Hematopoietic multipotent progenitor cell treated with erythropoietin and hydrocortisone succinate and interleukin-3 and kit ligand, for 6 days (in vitro differentiated cells): Measurements from ENCODE around the gene KCNMB1.

Experiments used
- DNase-seq: peaks from one replicate; pipeline ENCODE4 v3.0.0-alpha.2; 2015

The KCNMB1 gene

DNA sequence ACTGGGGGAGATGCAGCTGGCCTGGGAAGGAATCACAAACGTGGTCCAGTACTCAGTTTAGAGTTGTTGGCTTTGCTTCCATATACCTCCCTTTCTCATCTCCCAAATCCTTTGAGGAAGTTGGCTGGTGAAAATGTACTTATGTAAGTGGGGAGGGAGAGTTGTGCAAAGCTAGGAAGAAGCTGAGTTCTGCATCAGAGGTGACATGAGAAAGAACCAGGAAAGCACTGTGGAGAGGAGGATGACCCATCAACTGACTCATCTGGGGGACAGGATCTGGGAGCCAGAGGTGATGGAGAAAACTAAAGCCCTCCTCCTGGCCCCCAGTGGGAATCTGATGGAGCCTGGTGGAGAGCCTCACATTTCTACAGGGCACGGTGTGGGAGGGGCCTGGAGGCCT is 16.2 kb downstream of the KCNMB1 start:
- no peak for DNase-seq

GRCh38 chr5:170368586-170368985 is 20.6 kb downstream of the KCNMB1 start:
- DNase-seq = no peak

DNA sequence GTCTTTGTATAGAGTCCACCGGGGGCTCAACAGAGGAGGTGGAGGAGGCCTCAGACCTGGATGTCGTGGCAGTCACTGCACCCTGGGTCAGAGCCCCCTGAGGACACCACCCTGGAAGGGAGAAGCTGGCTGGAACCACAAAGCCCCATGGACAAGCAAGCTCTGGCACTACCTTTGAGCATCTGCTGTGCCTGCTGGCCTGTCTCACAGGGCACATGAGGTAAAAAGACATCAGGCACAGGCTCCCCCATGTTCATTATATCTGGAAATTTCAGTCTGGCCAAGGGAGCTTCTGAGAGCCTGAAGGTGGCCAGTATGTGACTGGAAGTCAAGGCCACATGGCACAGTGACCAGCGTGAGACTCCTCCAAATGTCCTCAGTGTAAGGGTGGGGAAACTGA is 22.9 kb downstream of the KCNMB1 start:
- DNase-seq = no peak

DNA sequence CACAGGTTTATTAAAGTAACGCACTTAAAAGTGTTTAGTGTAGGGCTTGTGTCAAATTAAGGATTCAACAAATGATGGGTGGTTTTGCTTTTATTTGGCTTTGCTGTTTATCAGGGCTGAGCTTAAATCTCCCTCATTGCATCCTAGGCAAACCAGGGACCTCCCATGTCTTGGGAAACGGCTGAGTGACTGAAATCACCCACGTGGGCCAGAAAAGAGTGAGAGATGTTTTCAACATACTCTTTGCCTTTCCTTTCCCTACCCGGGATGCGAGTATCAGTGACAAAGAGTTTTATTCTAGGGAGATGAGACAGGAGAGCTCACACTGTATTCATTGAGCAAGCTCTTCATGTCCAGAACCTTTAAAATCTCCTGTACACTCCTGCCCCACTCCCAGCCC is 23.3 kb downstream of the KCNMB1 start:
- no peak for DNase-seq

DNA sequence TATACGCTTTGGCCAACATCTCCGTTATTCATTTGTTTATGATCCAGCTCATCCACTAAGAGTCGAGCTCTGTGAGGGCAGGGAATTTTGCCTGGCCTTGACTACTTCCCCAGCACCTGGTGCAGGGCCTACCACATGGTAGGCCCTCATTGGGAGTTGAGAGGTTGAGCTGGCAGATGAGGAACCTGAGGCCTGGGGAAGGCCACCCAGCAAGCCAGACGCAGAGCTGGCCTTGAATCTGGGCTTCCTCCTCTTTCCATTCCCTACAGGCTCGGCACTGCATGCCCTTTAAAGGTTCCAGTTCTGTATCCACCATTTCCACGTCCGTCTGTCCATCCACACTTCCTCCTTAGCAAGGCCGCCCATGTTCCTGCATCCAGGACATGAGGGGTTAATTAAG is 24.2 kb downstream of the KCNMB1 start:
- no peak for DNase-seq

GRCh38 chr5:170363671-170364070 is 25.5 kb downstream of the KCNMB1 start:
- peak; percentile 33 for DNase-seq

GRCh38 chr5:170362656-170363055 is 26.5 kb downstream of the KCNMB1 start:
- no peak for DNase-seq

DNA sequence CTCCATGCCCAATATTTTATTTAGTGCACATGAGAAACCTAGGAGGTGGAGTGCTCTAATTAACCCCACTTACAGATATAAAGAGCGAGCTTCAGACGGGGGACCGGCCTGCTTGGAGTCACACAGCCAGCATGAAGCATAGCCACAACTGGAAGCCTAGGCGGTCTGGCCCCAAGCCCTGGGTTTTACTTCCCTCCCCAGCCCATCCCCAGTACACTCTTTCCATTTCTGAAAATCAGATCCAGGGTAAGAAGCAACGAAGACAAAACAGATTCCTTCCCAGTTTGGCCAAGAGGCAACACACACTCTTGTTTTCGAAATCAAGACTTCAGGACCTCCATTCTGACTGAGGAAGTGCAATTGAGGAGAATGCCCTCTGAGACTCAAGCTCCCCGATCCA is 27.1 kb downstream of the KCNMB1 start:
- no peak for DNase-seq

GRCh38 chr5:170361616-170362015 is 27.6 kb downstream of the KCNMB1 start:
- no peak for DNase-seq

- DNase-seq = no peak
These were observed 28.1 kb downstream of the KCNMB1 start for GRCh38 chr5:170361116-170361515.

DNA sequence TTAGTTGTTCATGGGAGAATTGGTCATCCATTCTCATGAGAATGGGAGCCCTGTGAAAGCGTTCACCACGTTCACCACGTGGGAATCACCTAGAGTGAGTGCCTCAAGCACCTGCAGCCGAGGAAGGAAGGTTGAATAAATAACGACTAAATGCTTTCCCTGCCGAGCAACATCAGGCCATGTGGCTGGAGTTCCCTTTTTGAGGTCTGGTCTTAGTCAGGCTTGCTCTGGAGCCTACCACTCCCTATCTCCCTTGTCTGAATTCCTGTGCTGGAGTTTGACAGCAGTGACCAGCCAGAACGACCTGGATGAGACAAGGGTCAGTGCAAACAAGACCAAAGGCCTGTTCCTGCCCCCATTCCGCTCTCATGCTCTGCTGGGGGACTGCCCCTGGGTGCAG is 28.5 kb downstream of the KCNMB1 start:
- peak; percentile 27 for DNase-seq

GRCh38 chr5:170357955-170358444 is 31.2 kb downstream of the KCNMB1 start:
- peak; percentile 77 for DNase-seq

DNA sequence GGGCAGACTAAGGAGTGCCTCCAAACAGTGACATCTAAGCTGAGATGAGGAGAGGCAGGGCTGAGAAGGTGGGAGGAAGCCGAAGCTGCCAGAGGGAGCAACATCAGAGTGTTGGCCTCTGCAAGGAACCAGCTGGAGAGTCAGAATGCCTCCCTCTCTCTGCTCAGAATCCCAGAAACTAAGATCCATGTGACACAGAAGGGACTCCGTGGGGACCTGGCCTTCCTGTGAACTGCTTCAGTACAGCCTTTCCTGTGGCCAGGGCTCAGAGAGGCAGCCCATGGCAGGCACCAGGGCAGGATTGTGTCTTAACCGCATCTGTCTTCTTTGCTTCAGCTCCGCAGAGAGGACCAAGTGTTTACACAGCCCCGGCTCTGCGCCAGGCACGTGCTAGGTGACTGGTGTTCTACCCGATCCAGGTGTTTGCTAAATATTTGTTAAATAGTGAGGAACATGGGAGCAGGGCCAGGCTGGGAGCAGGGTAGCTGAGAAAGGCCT is 33.5 kb downstream of the KCNMB1 start:
- DNase-seq = no peak

DNA sequence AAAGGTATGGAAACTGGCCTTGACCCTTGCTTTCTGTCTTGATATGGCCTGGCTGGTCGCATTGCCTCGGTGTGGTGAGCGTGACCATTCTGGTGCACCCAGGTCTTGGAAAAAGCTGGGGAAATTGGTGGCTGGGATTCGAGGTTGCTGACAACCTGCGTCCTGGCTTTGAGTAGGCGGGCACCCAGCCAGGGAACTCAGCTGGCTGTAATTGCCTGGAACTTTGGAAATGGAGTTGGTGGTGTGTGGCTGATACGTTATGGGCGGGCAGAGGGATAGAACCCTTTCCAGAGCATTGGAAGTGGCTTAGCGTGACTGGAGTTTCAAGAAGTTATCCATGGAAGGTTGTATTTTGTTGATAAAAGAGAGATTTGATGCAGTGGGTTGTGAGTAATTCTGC is 35.2 kb downstream of the KCNMB1 start:
- DNase-seq = no peak

DNA sequence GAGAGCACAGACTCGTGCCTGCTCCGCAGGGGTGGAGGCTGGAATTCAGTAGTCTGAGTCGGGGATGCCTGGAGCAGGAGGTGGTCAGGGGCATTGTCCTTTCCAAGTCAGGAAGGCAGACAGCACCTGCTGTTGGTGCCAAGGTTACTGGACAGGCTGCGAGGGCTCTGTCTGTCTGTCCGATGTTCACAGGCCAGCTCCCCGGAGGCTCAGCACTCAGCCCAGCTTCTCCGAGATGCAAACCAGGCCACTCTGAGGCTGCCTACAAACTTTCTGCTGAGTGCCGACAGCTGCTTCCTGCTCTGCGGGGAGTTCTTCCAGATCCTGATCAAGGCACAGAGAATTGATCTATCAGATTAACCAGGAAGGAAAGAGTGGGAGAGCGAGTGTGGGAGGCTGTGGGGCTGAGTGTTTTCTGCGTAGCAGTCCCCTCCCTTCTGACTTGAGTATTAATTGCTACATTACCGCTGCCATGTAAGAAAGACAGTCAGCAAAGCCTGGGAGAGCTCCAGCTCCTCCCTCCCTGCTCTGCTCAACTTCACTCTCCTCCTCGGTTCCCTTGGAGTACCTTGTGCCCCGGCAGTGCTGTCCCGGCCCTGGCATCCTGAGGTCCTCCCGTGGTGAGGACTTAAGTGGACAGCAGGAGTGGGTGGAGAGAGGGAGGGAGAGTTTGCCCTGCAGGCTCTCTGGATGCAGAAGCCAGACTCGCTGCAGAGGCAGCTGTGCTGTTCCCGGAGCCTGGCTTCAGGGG is 36.0 kb downstream of the KCNMB1 start:
- DNase-seq = no peak

- no peak for DNase-seq
These were observed 41.0 kb downstream of the KCNMB1 start for GRCh38 chr5:170348137-170348633.

- DNase-seq = no peak
These were observed 42.1 kb downstream of the KCNMB1 start for GRCh38 chr5:170347022-170347567.

DNA sequence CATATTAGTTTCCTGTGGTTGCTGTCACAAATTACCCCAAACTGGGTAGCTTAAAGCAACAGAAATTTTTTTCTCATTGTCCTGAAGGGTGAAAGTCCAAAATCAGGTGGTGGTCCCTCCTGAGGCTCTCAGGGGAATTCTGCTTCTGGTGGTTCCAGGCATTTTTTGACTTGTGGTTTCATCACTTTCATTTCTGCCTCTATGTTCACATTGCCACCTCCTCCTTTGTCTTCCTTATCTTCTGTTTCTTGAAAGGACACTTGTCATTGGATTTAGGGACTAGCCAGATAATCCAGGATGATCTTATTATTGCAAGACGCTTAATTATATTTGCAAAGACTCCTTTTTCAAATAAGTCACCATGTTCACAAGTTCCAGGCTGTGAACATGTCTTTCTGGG is 43.2 kb downstream of the KCNMB1 start:
- DNase-seq = no peak

- no peak for DNase-seq
These were observed 46.0 kb downstream of the KCNMB1 start for GRCh38 chr5:170343177-170343576.

GRCh38 chr5:170342153-170342725 is 46.9 kb downstream of the KCNMB1 start:
- no peak for DNase-seq

DNA sequence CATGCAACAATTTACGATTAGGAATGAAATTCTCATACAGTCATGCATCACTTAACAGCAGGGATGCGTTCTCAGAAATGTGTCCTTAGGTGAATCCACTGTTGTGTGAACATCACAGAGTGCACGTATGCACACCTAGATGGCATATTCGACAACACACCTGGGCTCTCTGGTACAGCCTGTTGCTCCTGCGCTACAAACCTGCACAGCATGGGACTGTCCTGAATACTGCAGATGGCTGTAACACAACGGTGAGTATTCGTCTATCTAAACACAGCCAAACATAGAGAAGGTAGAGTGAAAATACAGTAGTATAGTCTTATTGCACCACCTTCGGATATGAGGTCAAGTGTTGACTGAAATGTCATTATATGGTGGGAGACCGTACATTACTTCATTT is 47.6 kb downstream of the KCNMB1 start:
- DNase-seq = no peak

GRCh38 chr5:170339780-170340167 is 49.4 kb downstream of the KCNMB1 start:
- DNase-seq = no peak

DNA sequence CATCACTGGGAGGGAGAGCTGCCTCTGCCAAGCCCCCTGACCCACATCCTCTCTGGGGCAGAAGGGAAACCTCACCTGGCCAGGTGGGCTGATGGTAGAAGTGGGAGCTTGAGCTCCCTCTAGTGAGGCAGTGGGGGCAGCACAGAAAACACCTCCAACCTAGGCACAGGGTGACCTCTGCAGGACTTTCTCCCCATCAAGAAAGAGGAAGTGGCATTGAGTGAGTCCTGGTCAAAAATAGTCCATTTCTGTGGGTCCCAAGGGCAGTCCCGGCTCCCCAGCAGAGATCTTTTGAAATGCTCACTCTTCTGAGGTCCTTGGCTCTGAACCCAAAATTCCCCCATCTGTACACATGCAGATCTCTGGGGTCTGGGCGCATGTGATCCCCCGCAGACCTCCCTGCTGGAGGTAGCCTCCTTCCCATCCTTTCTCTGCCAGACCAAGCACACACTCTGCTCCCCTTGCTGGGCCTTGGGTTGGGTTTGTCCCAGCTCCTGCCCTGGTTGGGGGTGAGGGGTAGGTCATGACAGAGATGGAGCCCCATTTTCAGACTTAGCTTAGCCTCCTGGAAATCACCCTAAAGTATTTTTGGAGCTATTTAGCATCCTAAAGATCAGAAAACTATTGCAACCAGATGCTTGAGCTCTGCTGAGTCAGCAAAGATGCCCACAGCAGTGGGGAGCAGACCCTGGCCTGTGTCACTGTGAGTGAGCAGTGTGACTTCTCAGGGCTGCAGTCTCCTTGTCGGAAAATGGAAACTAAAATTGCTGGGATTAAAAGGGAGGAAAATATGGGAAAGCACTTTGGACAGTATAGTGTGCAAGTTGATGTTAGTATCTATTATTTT is 50.0 kb downstream of the KCNMB1 start:
- DNase-seq = peak; percentile 85
